GM12878 (cell line): ENCODE data around the gene CHRDL1. TPM values are rescaled to one million over a fixed set of nuclear protein-coding genes. Genes with fewer than 3 reads are reported as not detected.

ENCODE experiments used
- ATAC-seq: fragments of 200-7000 bp; cut with Tn5 transposase; 3 replicates; pipeline ENCODE4 v1.9.1; 2020; ENCODE audit warnings: mild to moderate bottlenecking, moderate library complexity
- BruUV-seq: library from RNA; stranded (reverse); fragments of 400-500 nt; replicated peaks from 2 replicates; lab custom pipeline; 2021; lab: Mats Ljungman, UMichigan
- CTCF ChIA-PET: fragments of 300-600 bp; sonication (Branson Sonifier 250); formaldehyde crosslinking; extraction: SDS; loops from one replicate; lab custom pipeline; 2021; ENCODE audit warnings: inconsistent platforms; lab: Yijun Ruan, JAX
- POLR2A ChIA-PET: fragments of 350-600 bp; formaldehyde crosslinking; extraction: SDS; loops from one replicate; lab custom pipeline; 2021; ENCODE audit warnings: inconsistent platforms; lab: Charles Lee
- RAD21 ChIA-PET: fragments of 300-600 bp; sonication (Branson Sonifier 250); formaldehyde crosslinking; loops from one replicate; lab custom pipeline; 2023; ENCODE audit warnings: antibody characterized with exemption; ENCODE audit not compliant: unreplicated experiment; lab: Charles Lee
- SMC1A ChIA-PET: fragments of 300-600 bp; sonication (Branson Sonifier 250); formaldehyde crosslinking; loops from one replicate; lab custom pipeline; 2023; ENCODE audit not compliant: unreplicated experiment, uncharacterized antibody; lab: Charles Lee
- DNase-seq: peaks from one replicate; pipeline ENCODE4 v3.0.0-alpha.2; 2011; ENCODE audit warnings: low read depth, low spot score
- FAIRE-seq: peaks from 3 replicates; lab custom pipeline; 2011; peaks lifted over from hg19 to GRCh38; lab: Jason Lieb, UNC
- H2AFZ ChIP-seq: 2 replicates; pipeline ENCODE4 v1.6.0; 2011; ENCODE audit warnings: low read depth, low read length, control low read depth; ENCODE audit not compliant: control insufficient read depth
- H3K27ac ChIP-seq: 2 replicates; pipeline ENCODE4 v1.5.1; 2011; ENCODE audit warnings: control low read depth; ENCODE audit not compliant: control insufficient read depth, insufficient read depth
- H3K27me3 ChIP-seq, 2 experiments: replicated peaks in 1 of 2; 2 replicates each; pipeline versions ENCODE4 v1.6.0 to v1.6.1; 2011; ENCODE audit warnings: low read length in 1 of 2; ENCODE audit not compliant: control insufficient read depth in 2 of 2, insufficient read depth in 2 of 2
- H3K36me3 ChIP-seq, 2 experiments: 2 replicates each; pipeline ENCODE4 v1.5.1; 2011; ENCODE audit warnings: low read length in 1 of 2; ENCODE audit not compliant: control insufficient read depth in 2 of 2, insufficient read depth in 2 of 2
- H3K4me1 ChIP-seq: 2 replicates; pipeline ENCODE4 v1.6.1; 2011; ENCODE audit warnings: mild to moderate bottlenecking, low read length, moderate library complexity, mixed read lengths; ENCODE audit not compliant: control insufficient read depth, insufficient read depth
- H3K4me2 ChIP-seq: 2 replicates; pipeline ENCODE4 v1.6.0; 2011; ENCODE audit warnings: control low read depth; ENCODE audit not compliant: control insufficient read depth, insufficient read depth
- H3K4me3 ChIP-seq: fragments of 200-600 bp; sonication (generic); 2 replicates; pipeline ENCODE4 v1.5.1; 2016
- H3K79me2 ChIP-seq: 2 replicates; pipeline ENCODE4 v1.6.0; 2011; ENCODE audit warnings: low read length; ENCODE audit not compliant: control insufficient read depth, insufficient read depth
- H3K9ac ChIP-seq: 2 replicates; pipeline ENCODE4 v1.8.0; 2011; ENCODE audit warnings: low read length, control low read depth, mixed read lengths; ENCODE audit not compliant: control insufficient read depth, insufficient read depth
- H3K9me3 ChIP-seq: replicated peaks from 3 replicates; pipeline ENCODE4 v1.5.1; 2011; ENCODE audit warnings: mild to moderate bottlenecking, low read length; ENCODE audit not compliant: control insufficient read depth, insufficient read depth
- H4K20me1 ChIP-seq: 2 replicates; pipeline ENCODE4 v1.6.0; 2011; ENCODE audit not compliant: control insufficient read depth, insufficient read depth
- BACH1 ChIP-seq: fragments of 450-650 bp; IDR thresholded peaks from 2 replicates; pipeline ENCODE4 v1.6.1; 2017; ENCODE audit warnings: mild to moderate bottlenecking, borderline replicate concordance
- EED ChIP-seq: sonication (generic); IDR thresholded peaks from 2 replicates; pipeline ENCODE4 v1.6.1; 2016; ENCODE audit warnings: antibody characterized with exemption, low read depth
- EP300 ChIP-seq, 2 experiments: fragments of 150-350 bp in 1 of 2; IDR thresholded peaks; 2 replicates each; pipeline ENCODE4 v1.6.1; 2011 to 2012; ENCODE audit warnings: low read depth in 2 of 2, low read length in 2 of 2, borderline replicate concordance in 1 of 2, improper control_type of control experiment in 1 of 2, inconsistent platforms in 1 of 2; ENCODE audit not compliant: control insufficient read depth in 1 of 2
- KAT2A ChIP-seq: conservative IDR thresholded peaks from 2 replicates; pipeline ENCODE4 v1.6.1; 2011; ENCODE audit warnings: low read depth, low read length; ENCODE audit not compliant: control insufficient read depth
- NBN ChIP-seq: fragments of 450-650 bp; IDR thresholded peaks from 2 replicates; pipeline ENCODE4 v1.6.1; 2016
- NFYA ChIP-seq: IDR thresholded peaks from 2 replicates; pipeline ENCODE4 v1.6.1; 2011; ENCODE audit warnings: low read depth, mild to moderate bottlenecking, low read length, improper control_type of control experiment, borderline replicate concordance
- PAX5 ChIP-seq: IDR thresholded peaks from 2 replicates; pipeline ENCODE4 v1.6.1; 2011; ENCODE audit warnings: low read depth, low read length, borderline replicate concordance
- SRF ChIP-seq, 2 experiments: IDR thresholded peaks; 2 replicates each; pipeline ENCODE4 v1.6.1; 2011; ENCODE audit warnings: low read depth in 2 of 2, low read length in 2 of 2, mild to moderate bottlenecking in 1 of 2, moderate library complexity in 1 of 2
- STAT1 ChIP-seq: fragments of 450-650 bp; conservative IDR thresholded peaks from 2 replicates; pipeline ENCODE4 v1.6.1; 2014; ENCODE audit warnings: antibody characterized with exemption, mild to moderate bottlenecking
- ZNF217 ChIP-seq: fragments of 450-650 bp; IDR thresholded peaks from 2 replicates; pipeline ENCODE4 v1.6.1; 2017; ENCODE audit warnings: antibody characterized with exemption, mild to moderate bottlenecking
- WGBS: methylation state at CpG from one replicate; pipeline ENCODE4 v1.1.6; 2016; ENCODE audit warnings: low lambda C conversion rate; ENCODE audit not compliant: insufficient replicate concordance, insufficient coverage; ENCODE audit errors: missing lambda C conversion rate; 5-methylcytosine and 5-hydroxymethylcytosine counted together
- in situ Hi-C: fragments of 300-500 bp; cut with MboI; formaldehyde crosslinking; loops from 9 replicates; pipeline ENCODE4 v1.14.3; 2018; ENCODE audit warnings: mixed read lengths
- intact Hi-C: fragments of 100-400 bp; cut with micrococcal nuclease; formaldehyde crosslinking; loops from one replicate; pipeline ENCODE4 v1.14.2; 2022; ENCODE audit not compliant: unreplicated experiment
- polyA plus RNA-seq, 11 experiments: library from polyadenylated mRNA; depleted of rRNA in 4 of 11; unstranded in 6 of 11; stranded (reverse) in 5 of 11; fragments of >200 nt; fragmentation: Nextera tagmentation in 4 of 11; fragmentation: Illumina TruSeq in 1 of 11; extraction: Ambion mirVana in 4 of 11; extraction: Trizol in 1 of 11; gene quantifications; 1 replicate in 1 of 11; 2 replicates in 10 of 11; pipeline versions ENCODE4 v1.2.1 to v1.2.3, GENCODE V29; 2011 to 2016; ENCODE audit warnings: inconsistent platforms in 2 of 11, missing spikeins in 2 of 11, low read depth in 1 of 11
- total RNA-seq, 4 experiments: library from RNA; depleted of rRNA in 3 of 4; stranded (reverse); fragments of >200 nt in 3 of 4; fragmentation: Illumina TruSeq in 1 of 4; extraction: Trizol in 1 of 4; gene quantifications; 2 replicates each; pipeline versions ENCODE4 v1.2.1 to v1.2.3, GENCODE V29; 2013 to 2021
- TF ChIP-seq, protein P1 (sequence below): fragments of 450-650 bp; IDR thresholded peaks from 2 replicates; pipeline ENCODE4 v1.6.1; 2017; ENCODE audit warnings: mild to moderate bottlenecking, low read depth, inconsistent platforms; ENCODE audit not compliant: poor library complexity, severe bottlenecking

The CHRDL1 gene
- total and polyA plus RNA-seq, 10 of the 15 experiments (the other 5 are each of a cell fraction or from before 2014, with no cell fraction given): 0.05 to 0.47 (median 0.25) TPM

DNA sequence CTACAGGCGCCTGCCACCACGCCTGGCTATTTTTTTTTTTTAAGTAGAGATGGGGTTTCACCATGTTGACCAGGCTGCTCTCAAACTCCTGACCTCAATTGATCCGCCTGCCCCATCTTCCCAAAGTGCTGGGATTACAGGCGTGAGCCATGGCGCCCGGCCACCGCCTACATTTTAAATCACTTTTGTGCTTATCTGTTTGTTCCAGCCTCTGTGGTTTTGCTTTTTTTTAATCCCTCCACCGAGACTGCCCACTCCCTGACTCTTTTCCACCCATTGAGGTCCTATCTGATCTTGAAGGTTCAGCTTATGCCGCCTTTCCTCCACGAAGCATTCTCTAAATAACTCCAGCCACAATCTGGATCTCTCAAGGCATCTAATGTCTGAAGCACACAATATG is 73.5 kb downstream of the CHRDL1 start:
- ChIA-PET SMC1A (interaction anchor here (0.8 kb wide), 1 partner anchor 16 kb away, joined by 3 read pairs; no protein-coding TSS in a partner anchor), POLR2A (no interaction called here), CTCF (no interaction called here), RAD21 (interaction anchor here (1.2 kb wide), 1 partner anchor 22 kb away, joined by 3 read pairs; no protein-coding TSS in a partner anchor)
- no TSS peak for BruUV-seq
- FAIRE-seq: no peak
- no peak for ATAC-seq
- DNase-seq: no peak
- no peak overlapping the region for H3K4me3 ChIP-seq
- no peak overlapping the region for H3K27ac ChIP-seq
- intact Hi-C loops (no loop called here), in situ Hi-C loops (no loop called here)
- H3K4me2 ChIP-seq: no peak overlapping the region
- H3K4me1 ChIP-seq: no peaks in the 10 kb centered on the region
- H3K36me3 ChIP-seq: no peaks in the 10 kb centered on the region
- H3K79me2 ChIP-seq: no peaks in the 10 kb centered on the region
- H2AFZ ChIP-seq: no peak overlapping the region
- H4K20me1 ChIP-seq: no peaks in the 10 kb centered on the region
- no peaks in the 10 kb centered on the region for H3K27me3 ChIP-seq
- H3K9ac ChIP-seq: no peak overlapping the region
- no peaks in the 10 kb centered on the region for H3K9me3 ChIP-seq
- no peak for TF ChIP-seq EED
- 64% methylated on average over 9 of the region's 10 CpGs for WGBS

DNA sequence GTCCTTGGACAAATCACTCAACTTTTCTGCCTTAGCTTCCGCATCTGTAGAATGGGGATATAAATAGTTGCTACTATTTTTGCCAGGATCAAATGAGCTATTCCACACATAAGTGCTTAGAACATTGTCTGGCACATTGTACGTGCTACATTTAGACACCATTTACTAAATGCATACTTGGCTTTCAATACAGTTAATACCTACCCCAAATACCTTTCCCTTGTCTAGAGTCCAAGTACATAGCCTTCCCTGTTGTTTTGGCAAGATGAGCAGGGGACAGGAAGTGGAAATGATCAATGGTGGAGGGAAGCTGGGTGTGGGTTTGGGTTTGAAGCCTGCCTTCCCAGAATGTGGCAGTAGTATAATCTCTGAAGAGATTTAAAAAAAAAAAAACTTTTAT is 82.0 kb downstream of the CHRDL1 start:
- no TSS peak for BruUV-seq
- ChIA-PET POLR2A (no interaction called here), CTCF (interaction anchor here (0.5 to 0.6 kb wide), 2 partner anchors 83 to 299 kb away, joined by 3 to 5 read pairs; no protein-coding TSS in a partner anchor), RAD21 (interaction anchor here (0.9 kb wide), 1 partner anchor 133 kb away, joined by 3 read pairs; no protein-coding TSS in a partner anchor), SMC1A (no interaction called here)
- no peak overlapping the region for H3K4me2 ChIP-seq
- ATAC-seq (no peak), FAIRE-seq (no peak), DNase-seq (no peak)
- no peaks in the 10 kb centered on the region for H3K79me2 ChIP-seq
- WGBS: 33% methylated on average over 2 of the region's 2 CpGs
- H3K27ac ChIP-seq: no peak overlapping the region
- no peaks in the 10 kb centered on the region for H4K20me1 ChIP-seq
- H3K4me1 ChIP-seq: no peaks in the 10 kb centered on the region
- no peaks in the 10 kb centered on the region for H3K27me3 ChIP-seq
- in situ Hi-C loops: no loop called here
- no peak overlapping the region for H3K9ac ChIP-seq
- no peak overlapping the region for H2AFZ ChIP-seq
- H3K4me3 ChIP-seq: no peak overlapping the region
- H3K9me3 ChIP-seq: no peaks in the 10 kb centered on the region
- H3K36me3 ChIP-seq: no peaks in the 10 kb centered on the region
- intact Hi-C loops: no loop called here
- TF ChIP-seq SRF (IDR thresholded peaks at IDR 0.05; ENCODE audit: low read depth in 2 of 2, low read length in 2 of 2) (no peak), NFYA (no peak), KAT2A (no peak), BACH1 (no peak), STAT1 (no peak), EP300 (IDR thresholded peaks at IDR 0.05; ENCODE audit: borderline replicate concordance in 1 of 2, control insufficient read depth in 1 of 2, low read depth in 2 of 2, low read length in 2 of 2) (no peak), PAX5 (no peak), NBN (no peak), ZNF217 (no peak)
- TF ChIP-seq, protein P1, sequence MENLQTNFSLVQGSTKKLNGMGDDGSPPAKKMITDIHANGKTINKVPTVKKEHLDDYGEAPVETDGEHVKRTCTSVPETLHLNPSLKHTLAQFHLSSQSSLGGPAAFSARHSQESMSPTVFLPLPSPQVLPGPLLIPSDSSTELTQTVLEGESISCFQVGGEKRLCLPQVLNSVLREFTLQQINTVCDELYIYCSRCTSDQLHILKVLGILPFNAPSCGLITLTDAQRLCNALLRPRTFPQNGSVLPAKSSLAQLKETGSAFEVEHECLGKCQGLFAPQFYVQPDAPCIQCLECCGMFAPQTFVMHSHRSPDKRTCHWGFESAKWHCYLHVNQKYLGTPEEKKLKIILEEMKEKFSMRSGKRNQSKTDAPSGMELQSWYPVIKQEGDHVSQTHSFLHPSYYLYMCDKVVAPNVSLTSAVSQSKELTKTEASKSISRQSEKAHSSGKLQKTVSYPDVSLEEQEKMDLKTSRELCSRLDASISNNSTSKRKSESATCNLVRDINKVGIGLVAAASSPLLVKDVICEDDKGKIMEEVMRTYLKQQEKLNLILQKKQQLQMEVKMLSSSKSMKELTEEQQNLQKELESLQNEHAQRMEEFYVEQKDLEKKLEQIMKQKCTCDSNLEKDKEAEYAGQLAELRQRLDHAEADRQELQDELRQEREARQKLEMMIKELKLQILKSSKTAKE: no peak
